HG03460 (cell line): ENCODE measurements around the gene CAMTA1.

Experiments used
- ATAC-seq: cut with Tn5 transposase; IDR thresholded peaks from one replicate; pipeline ENCODE4 v1.9.1; 2021; ENCODE audit not compliant: unreplicated experiment

The CAMTA1 gene

DNA sequence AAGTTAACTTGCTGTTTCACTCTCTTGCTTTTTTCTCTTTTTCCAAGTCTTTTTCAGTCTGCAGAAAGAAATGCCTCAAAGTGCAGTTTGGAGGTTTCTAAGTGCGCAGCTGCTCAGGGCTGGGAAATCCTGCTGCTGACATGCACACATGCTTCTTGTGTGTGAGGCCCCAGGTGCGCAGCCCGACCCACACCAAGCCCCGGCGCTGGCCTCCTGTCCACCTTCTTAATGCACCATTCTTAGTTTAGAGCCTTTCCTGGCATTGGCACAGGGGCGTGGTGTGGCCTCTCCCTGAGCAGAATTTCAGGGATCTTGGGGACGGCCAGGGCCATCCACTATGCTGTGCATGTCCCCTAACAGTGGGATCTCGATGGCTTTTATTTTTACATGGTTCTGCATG is 315.2 kb downstream of the CAMTA1 start:
- ATAC-seq: no peak

DNA sequence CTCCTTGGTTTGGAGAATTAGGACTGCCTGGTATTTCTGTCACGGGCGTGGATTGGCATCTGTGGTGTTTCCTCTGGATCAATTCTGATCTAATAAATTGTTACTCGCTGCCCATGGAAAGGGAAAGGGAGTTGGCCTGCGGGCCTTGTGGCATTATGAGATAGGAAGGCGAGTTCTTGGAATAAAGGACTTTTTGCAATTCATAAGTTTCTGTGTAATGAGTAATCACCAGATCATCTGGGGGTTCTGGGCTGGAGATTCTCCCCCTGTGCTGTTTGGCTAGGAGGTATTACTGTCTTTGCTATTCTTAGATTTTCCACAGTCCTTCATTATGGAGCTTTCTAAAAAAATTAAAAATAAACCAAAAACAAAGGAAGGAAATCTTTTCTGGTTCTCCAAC is 315.9 kb downstream of the CAMTA1 start:
- ATAC-seq: no peak

DNA sequence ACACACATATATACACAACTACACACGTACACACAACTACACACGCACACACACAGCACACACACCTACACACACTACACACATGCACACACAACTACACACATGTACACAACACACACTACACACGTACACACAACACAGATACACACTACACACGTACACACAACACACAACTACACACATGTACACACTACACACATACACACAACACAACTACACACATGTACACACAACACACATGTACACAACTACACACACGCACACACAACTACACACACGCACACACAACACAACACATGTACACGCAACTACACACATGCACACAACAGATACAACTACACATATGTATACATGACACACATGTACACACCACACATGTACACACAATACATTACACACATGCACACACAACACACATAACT is 318.1 kb downstream of the CAMTA1 start:
- ATAC-seq: no peak

DNA sequence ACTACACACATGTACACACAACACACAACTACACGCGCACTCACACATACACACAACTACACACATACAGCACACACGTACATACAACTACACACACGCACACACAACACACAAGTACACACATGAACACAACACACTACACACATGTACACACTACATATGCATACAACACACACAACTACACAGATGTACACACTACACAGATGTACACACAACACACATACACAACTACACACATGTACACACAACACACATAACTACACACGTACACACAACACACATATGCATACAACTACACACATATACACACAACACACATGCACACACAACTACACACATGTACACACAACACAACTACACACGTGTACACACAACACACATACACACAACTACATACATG is 318.6 kb downstream of the CAMTA1 start:
- no peak for ATAC-seq

DNA sequence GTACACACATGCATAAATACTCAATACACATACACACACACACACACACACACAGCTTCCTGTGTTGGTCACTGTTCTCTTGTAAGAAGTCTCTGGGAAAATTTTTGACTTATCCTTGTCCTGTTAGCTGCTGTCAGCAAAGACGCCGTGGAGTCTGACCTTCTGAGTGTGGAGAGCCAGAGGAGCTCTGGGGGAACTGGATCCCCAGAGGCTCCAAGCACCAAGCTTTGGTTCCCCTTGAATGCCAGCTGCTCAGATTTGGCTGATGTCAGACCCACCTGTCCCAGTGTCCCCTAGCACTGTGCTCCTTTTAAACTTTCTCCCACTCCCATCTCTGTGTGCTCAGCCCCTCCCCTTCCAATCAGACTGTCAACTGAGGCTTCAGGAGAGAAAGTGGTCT is 319.1 kb downstream of the CAMTA1 start:
- ATAC-seq: no peak

DNA sequence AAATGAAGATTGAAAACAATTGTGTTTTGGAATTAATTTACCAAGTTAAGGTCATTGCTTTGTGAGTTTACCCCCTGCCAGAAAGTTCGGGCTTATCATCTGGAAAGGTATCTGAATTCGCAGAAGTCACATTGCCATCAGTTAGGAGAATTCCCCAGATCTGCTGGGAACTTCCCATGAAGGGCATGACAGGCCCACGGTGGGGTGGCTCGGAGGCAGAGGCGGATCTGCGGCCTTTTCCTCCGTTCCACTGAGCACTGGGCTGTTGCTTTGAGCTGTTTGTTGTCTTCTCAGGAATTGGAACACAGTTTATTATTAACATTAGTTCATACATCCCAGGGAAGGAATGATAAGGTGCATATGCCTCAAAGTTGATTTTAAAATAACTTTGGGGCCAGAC is 320.0 kb downstream of the CAMTA1 start:
- no peak for ATAC-seq

DNA sequence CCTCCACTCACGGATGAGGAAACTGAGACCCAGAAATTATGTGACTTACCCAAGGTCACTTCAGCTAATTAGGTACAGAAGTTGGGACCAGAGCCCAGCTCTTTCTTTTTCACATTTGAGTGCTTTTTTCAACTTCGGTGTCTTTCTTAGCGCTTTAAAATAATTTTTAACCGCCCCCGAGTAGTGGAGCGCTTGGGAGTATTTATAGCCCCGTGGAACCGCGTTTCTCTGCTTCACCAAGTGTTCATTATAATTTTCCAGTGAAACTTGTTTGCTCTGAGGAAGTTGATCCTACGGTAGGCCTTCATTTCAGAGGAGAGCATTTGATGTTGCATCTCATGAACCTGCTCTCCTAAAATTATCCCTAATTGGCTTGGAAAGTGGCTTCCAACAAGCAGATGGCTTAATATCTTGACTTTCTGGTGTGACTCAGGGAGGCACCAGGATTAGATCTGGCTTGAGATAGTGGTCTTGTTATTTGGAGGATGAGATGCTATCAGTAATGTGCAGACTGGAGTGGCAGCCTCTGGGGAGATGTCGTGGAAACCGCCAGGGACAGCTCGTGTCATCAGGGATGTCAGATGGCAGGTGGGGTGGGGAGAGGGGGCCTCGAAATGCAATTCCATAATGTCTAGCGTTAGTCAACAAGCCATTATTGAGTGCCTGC is 321.3 kb downstream of the CAMTA1 start:
- ATAC-seq: no peak

DNA sequence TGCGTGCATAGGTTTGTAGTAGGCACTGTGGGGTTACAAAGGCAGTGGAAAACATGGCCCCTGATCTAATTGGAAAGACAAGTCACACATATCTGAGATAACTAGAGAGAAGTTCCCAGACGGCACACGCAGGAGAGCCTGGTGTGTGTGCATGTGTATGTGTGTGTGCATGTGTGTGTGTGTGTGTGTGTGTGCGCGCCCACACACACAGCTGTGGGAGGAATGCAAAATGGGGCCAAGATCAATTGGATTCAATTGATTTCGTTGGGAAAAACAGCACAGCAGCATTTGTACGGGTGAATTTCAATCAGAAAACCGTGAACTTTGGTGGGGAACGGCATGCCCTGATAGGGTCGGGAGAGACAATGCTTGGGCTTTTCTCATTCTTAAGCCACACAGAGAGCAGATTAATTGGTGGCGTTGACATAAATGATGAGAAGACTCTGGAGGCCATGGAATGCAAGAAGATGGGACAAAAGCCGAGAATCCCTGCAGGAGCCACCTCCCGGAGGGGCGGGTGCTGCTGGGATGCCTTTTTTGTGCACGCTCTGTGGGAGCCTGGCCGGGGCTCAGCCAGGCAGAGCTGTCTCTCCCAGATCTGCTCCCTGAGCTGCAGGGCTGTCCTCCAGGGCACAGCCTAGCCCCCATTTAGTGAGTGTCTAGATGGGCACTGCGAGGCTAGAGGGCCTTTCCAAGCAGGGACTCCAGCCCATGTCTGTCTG is 322.0 kb downstream of the CAMTA1 start:
- no peak for ATAC-seq

DNA sequence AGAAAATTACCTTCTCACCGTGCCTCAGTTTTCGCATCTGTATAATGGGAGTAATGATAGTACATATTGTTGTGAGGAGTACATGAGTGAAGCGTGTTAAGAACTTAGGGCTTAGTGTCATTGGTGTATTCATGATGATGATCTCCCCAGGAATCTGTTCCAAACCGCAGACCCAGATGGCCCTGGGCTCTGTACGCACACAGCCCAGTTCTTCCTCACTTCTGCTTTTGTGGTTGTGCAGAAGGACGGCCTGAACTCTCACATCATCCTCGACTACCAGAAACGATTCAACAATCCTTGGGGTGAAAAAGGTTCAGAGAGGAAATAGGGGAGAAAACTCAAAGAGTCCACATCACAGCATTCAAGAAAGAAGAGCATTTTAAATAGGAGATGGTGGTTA is 323.0 kb downstream of the CAMTA1 start:
- ATAC-seq: no peak

DNA sequence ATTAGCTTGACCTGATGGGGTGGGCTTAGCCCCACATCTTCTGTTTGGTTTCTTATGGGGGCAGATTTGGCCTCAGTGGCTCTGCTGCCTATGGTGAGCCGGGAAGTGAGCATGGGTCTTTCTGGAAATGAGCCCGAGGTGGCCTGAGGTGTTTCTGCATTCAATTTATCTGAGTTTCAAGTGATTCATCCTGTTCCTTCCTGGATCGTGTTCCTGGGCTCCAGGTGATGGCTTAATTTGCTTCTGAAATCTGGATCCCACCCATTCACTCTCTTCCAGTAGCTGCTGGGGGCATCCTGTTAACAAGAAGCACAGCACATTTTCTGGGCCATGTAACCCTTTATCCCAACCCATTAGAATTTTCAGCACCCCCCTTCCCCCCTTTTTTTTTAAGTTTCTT is 324.6 kb downstream of the CAMTA1 start:
- ATAC-seq: no peak

DNA sequence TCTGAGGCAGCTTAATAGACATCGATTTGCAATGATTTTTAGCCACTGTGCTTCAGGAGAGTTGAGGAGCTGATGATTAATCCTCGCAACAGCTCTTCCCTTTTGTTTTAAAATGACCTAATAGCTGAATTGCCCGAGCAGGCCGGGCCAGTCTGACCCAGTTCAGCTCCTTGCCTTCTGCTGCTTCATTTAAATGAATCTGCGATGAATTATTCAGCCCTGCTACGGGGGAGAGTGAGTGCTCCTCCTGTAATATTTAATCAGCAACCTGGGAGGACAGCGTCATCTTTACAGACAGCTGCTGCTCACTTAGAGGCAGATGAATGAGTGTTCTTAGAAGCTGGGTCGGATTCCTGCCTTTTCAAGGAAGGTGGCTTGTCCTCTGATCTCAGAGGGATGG is 325.1 kb downstream of the CAMTA1 start:
- ATAC-seq: no peak

DNA sequence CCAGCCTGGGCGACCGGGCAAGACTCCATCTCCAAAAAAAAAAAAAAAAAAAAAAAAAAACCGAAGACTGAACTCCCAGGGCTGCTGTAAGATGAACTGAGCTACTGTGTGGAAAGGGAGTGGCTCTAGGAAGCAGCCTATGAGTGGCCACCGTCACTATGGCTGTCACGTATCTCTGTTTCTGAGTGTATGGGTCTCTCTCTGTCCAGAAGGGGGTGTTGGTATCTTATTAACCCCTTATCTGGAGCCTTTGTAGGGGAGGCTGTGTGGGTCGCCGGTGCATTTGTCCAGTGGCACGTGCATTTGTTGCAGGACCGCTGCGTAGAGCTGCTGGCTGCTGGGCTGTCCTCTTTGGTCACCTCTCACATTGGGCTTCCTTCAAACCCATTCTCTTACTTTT is 326.6 kb downstream of the CAMTA1 start:
- ATAC-seq: no peak

DNA sequence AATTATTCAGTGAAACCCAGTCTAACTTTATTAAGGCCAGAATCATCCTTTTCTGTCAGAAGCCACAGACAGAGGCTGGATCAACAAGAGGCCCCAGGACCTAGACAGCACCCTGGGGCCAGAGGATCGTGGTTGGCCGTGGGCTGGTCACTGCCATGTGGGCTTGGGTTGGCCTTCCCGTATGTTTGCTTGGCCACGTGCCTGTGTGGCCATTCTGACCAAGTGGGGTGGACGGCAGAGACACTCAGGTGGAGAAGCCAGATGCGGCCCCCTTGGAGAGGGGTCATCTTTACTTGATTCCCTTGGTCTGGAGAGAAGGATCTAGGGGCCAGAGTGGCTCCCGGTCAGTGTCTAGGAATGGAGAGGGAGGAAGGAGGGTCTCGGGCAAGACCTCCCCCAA is 327.9 kb downstream of the CAMTA1 start:
- no peak for ATAC-seq

DNA sequence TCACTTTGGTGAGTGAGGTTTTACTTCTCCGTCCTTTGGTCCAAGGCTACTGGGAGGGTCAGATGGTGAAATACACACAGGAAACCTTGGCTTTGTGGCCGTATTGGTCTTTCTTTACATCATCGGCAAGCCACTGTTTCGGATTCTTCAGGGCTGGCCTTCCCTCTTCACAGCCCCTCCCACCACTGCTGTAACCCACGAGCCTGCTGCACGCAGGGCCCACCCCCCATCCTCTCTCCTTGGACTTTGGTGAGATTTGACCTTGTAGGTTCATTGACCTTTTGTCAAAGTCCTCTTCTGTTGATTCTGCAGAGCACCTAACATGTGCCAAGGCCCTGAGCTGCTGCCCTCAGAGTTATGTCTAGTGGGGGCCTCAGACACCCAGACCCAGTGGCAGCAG is 328.6 kb downstream of the CAMTA1 start:
- no peak for ATAC-seq

DNA sequence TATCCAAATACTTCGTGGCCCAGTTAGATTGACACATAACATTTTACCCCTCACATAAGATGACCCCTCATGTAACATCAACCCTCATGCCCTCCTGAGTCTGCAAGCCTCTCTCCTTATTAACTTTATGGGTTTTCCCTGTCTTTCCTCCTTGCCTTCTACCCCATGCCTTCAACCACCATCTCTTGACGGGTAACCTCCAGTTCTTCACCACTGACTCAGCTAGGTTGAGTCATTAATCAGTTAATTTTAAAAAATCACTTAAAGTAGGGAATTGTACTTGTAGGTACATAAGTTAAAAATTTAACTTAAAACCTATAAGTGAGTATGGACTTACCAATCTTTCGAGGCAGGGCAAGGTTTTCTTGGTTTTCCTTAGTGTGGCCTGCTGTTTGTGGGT is 330.7 kb downstream of the CAMTA1 start:
- ATAC-seq: no peak

DNA sequence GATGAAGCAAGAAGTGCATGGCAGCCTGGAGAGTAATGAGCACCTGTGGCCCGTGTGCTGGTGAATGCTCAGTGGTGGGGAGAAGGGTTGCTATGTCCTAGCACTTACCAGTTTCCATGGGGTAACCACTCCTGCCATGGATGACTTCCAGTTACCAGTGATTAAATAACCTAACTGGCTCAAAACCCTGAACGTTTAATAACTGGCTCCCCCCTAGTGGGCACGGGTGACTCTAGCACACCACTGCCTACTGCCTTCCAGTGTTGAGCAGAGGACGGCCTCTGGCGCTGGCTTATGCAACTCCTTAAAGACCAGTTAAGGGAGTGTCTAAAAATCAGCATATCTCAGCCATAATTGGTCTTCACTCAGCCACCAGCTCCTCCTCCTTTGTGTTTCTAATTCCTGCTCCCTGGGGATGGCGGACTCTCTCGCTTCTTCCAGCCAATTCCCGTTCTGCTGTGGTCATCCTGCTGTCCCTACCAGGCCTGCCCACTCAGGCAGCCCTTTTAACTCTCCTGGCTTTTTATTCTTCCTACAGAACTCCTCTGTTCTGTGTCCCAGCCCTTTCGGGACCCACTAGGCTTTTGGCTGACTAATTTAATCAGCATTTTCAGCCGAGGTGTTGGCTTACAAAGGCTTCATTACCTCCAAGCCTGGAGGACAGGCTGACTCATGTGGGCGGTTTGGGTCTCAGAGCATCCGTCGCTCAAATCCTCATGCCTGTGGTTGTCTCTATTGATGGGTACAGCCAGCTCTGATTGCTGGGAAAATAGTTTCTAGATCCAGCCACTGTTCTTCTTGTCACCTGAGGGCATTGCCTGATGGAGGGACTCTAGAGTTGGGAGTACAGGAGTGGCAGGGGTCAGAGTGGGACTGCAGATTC is 332.4 kb downstream of the CAMTA1 start:
- no peak for ATAC-seq

DNA sequence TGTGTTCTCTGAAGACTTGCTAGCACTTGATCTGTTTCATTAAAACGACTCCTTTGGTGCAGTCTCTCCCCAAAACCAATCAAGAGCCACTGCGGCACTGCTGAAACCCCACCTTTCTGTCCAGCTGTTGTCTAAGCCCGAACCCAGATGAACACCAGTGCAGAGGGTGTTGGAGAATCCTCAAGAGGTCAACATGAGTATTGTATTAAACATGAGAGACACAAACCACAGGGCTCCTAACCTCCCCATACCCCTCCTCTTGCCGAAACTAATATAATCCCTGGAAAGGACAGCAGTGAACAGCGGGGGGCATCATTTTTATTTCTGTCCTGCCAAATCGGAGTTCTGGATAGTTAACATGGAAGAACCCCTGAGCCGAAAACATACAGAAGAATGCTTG is 333.9 kb downstream of the CAMTA1 start:
- no peak for ATAC-seq

DNA sequence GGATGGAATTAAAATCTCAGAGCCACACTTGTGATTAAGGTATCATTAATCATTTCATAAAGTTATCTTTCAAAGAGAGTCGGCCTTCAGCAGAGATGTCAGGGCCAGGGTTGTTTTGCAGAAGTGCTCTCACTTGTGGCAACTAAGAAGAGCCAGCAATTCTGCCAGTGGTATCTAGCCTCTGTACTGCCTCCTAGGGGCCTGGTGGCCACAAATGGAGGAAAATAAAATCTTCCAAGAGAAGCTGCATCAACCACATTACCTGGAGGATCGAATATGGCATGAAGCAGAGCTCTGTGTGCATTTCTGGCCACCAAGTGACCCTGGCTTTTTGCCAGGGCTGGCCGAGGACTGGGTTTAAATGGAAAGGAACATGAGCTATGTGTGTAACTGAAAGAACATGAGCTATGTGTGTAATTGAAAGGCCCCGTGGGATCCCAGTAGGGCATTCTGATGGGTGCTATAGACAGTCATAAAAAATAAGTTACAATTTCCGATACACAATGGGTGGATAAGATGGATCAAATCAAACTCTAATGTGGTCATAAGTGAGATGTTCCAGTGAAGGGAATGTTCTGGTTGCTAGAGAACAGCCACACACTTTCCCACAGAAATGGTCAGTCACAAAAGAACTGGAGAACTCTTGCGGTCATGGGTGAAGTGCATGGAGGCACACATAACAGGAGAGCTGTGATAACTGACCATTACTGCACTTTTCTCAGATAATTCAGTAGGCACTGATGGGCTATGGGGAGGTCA is 335.8 kb downstream of the CAMTA1 start:
- ATAC-seq: no peak

DNA sequence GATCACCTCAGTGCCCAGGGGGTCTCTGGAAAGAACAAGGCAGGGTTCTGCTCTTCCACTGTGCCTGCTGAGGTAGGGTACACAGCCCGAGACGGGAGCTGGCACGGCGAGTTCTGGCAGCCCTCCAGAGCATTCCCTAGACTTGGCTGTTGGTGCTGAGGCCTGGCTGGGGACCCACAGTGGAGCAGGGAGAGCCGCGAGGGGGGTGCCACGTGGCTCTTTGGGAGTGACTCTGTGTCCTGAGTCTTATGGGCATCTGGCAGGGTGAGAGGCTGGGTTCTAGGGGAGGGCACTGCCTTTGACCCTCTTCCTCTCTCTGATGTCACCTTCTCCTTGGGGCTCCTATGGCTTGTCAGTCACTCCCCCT is 336.4 kb downstream of the CAMTA1 start:
- no peak for ATAC-seq

DNA sequence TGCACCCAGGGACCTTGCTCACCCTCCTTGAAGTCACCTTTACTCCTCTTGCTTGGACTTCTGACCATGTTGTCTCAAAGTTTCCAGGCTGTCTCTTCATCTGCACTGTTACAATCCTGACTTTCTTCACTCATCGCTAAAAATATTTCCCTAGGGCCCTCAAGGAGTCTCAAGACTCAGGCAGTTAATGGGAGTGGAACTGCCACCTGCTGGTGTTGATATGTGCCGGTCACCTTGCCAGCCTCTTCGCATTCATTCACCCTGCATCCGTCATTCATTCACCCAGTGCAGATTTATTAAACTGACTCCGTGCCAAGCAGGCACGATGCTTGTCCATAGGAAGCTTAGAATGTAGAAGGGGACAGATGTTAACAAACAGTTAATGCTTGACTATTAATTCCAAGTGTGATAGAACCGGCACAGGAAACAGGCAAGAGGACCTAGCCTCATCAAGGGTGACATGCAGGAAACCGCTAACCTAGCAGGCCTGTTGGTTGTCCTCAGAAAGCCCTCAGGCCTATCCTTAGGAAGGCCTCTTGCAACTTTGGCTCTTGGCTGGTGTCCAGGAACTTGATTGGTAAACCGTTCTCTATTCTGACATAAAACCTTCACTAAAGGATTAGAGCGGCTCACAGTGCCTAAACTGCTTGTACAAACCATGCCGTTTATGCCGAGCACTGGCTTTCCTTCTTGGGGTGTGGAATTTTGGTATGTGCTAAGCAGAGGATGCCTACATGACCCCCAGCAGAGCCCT is 342.2 kb downstream of the CAMTA1 start:
- ATAC-seq: no peak

DNA sequence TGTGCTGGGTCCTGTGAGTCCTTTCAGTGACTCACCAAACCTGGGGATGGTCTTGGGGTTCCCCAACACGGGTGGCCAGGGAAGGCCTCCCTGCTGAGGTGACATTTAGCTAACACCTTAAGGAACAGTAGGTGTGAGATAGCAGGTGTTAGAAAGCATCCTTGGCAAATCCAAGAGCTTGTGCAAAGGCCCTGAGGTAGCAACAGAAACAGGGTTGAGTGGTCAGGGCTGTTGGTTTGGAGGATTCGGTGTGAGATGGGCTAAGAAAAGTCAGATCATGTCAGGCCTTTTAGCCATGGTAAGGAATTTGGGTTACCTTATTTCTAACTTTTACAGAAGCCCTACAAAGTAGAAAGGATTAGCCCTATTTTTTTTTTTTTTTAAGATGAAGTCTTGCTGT is 343.0 kb downstream of the CAMTA1 start:
- no peak for ATAC-seq
